Fibroblast of mammary gland (primary cell): Measurements from ENCODE around the gene C10orf90.

Experiments used
- DNase-seq: peaks from one replicate; pipeline ENCODE4 v3.0.0-alpha.2; 2010; ENCODE audit warnings: low read depth
- H3K4me3 ChIP-seq: 2 replicates; pipeline ENCODE4 v1.5.1; 2011; ENCODE audit warnings: low read depth, mild to moderate bottlenecking, low read length, moderate library complexity; ENCODE audit not compliant: control insufficient read depth
- TF ChIP-seq, protein P1 (sequence below): conservative IDR thresholded peaks from 2 replicates; pipeline ENCODE4 v1.5.1; 2011; ENCODE audit warnings: low read depth, low read length, inconsistent platforms; ENCODE audit not compliant: control insufficient read depth, insufficient read depth

C10orf90 gene

GRCh38 chr10:126549344-126549743 is 121.1 kb downstream of the C10orf90 start:
- no peak overlapping the region for H3K4me3 ChIP-seq
- DNase-seq = peak; percentile 14
- TF ChIP-seq, protein P1, sequence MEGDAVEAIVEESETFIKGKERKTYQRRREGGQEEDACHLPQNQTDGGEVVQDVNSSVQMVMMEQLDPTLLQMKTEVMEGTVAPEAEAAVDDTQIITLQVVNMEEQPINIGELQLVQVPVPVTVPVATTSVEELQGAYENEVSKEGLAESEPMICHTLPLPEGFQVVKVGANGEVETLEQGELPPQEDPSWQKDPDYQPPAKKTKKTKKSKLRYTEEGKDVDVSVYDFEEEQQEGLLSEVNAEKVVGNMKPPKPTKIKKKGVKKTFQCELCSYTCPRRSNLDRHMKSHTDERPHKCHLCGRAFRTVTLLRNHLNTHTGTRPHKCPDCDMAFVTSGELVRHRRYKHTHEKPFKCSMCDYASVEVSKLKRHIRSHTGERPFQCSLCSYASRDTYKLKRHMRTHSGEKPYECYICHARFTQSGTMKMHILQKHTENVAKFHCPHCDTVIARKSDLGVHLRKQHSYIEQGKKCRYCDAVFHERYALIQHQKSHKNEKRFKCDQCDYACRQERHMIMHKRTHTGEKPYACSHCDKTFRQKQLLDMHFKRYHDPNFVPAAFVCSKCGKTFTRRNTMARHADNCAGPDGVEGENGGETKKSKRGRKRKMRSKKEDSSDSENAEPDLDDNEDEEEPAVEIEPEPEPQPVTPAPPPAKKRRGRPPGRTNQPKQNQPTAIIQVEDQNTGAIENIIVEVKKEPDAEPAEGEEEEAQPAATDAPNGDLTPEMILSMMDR = no peak

- DNase-seq = no peak
- no peak overlapping the region for H3K4me3 ChIP-seq
- TF ChIP-seq, protein P1 = no peak
Measured at GRCh38 chr10:126544565-126544964, 125.9 kb downstream of the C10orf90 start.

DNA sequence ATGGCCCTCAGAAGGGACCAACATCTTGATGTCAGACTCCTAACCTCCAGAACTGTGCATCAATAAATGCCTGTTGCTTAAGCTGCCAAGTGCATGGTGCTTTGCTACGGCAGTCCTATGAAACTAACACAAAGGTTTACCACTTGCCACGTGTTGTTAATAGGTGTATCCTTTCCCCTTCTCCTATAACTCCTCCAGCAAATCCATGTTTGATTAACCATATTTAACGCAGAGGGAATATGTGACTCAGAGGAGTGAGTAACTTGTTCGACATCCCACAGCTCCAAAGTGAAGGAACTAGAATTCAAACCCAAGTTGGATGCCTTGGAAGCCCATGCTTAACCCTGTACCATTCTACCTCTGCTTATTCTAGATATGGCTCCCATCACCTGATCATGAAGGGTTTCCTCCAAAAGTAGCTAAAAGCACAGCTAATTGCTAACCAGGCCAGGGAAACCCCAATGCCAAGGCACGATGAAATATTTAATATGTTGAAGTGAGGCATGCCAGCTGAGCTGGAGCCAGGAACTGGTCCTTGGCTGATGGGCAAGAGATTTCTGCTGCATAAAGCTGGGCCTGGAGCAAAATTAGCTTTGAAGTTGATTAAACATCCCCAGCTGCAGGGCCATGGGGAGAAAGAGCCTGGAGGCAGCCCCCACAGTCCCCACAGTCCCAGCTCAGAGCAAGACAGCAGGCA is 131.9 kb downstream of the C10orf90 start:
- DNase-seq = no peak
- TF ChIP-seq, protein P1 = no peak
- no peak overlapping the region for H3K4me3 ChIP-seq

- TF ChIP-seq, protein P1 = no peak
- DNase-seq = no peak
- no peak overlapping the region for H3K4me3 ChIP-seq
Measured at GRCh38 chr10:126536656-126537055, 133.8 kb downstream of the C10orf90 start.

DNA sequence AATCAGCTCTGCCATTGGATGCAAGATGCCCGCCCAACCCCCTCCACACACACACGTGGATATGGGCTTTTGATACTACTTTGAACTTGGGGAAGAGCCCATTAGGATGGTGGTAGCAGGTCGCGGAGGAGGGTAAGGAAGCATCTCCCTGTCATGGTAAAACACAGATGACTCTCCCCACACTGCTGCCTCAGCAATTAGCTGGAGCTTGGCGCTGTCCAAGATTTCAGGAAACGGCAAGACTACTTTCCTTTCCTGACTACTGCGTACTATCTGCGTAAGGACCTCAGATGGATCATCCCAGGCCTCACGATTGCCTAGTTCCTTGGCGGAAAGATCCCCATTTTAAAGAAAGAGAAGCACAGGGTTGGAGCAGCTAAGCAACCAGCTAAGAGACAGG is 134.3 kb downstream of the C10orf90 start:
- peak; percentile 34 for DNase-seq
- no peak overlapping the region for H3K4me3 ChIP-seq
- TF ChIP-seq, protein P1 = no peak

DNA sequence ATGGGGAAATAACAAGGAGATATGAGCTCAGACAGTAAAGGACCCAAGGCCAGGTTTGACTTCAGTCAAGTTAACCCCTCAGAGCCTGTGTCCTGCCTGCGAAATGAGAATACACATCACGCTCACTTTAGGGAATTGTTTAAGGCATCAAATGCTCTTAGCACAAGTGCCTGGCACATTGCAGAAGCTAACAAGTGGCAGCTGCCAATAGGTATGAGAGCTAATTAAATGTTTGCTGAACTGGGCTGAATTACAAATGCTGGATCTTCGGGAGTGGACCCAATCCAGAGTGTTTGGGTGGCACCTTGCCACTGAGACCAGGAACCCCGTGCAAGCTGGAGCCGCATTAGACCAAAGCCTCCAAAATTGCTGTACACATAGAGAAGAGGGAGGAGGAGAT is 136.8 kb downstream of the C10orf90 start:
- no peak for DNase-seq
- TF ChIP-seq, protein P1 = no peak
- H3K4me3 ChIP-seq = no peak overlapping the region
